Inflammatory macrophage treated with lipopolysaccharide for 4 hours (primary cell): ENCODE data around the gene HEBP1.
"Not testable (repeated sequence)": the region's sequence is repeated elsewhere in the genome, so short reads cannot be mapped to it uniquely, and the experiment has no call there.

Experiments used
- DNase-seq: peaks from one replicate; pipeline ENCODE4 v3.0.0-alpha.2; 2020

Gene HEBP1

GRCh38 chr12:12999959-13000615, at the start of gene HEBP1:
Gene HEBP1, minus strand, starts transcription at chr12:13000265. Its CDS starts 151 bp downstream, at chr12:13000114.
- DNase-seq, result peak; percentile 93

GRCh38 chr12:13049816-13050215, 49.8 kb upstream of the HEBP1 start:
- no peak for DNase-seq

DNA sequence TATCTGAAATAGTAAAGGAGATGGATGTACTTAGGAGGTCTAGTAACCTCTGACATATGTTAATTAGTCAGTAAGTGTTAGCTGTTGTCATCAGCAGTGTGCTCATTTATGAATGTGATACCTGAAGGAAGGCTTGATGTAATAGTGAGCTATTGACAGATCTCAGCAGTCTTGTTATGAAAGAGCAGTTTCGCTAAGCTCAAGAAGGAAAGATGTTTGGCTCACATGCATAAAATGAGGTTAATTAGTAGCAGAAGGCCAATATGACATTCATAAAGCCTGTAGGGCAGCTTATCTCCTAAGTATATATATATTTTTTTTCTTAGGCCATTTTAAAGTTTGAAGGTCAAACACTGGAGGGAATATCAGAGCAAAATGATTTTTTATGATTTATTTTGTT, 46.9 kb upstream of the HEBP1 start:
- DNase-seq, result no peak

DNA sequence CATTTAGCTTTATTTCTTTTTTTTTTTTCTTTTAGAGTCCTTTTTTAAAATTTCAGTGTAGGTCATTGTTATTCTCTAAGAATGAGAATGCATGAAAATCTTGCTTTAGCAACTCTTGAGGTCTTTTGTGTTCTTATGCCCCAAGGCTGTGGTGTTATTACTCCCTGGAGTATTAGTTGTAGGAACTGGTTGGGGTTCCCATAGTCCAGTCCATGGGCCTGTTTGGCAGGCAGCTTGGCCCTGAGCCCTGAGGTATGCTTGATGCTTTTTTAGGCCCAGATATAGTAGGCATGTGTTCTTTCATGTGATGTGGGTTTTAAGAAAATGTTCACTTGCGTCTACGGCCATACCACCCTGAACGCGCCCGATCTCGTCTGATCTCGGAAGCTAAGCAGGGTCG, 45.8 kb upstream of the HEBP1 start:
- no peak for DNase-seq

GRCh38 chr12:13044906-13045299, 44.8 kb upstream of the HEBP1 start:
- no peak for DNase-seq

GRCh38 chr12:13044002-13044905, 44.2 kb upstream of the HEBP1 start, which contains the start of gene FAM234B:
Gene FAM234B, plus strand, starts transcription at chr12:13044381. Its CDS starts 23 bp downstream, at chr12:13044404.
- peak; percentile 70 for DNase-seq

GRCh38 chr12:13042666-13043230, 42.7 kb upstream of the HEBP1 start:
- DNase-seq, result no peak

DNA sequence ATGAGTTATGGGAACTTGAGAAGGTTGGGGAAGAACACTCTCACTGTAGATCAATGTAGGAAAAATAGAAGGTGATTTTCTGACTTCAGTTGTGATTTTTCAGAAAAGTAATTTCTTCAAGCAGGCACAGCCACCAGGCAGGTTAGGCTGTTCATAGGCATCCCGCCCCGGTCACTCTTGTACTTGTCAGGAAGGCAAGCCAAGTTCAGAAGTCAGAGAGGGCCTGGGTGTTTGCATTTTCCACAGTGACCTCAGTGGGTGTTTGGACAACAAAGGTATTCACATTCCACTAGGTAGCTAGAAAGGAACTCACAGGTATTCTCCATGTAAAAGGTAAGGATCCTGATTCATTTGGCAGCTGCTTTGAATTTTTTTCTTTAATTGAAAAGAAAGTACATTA, 41.2 kb upstream of the HEBP1 start:
- DNase-seq, result no peak

GRCh38 chr12:13039328-13039956, 39.4 kb upstream of the HEBP1 start:
- no peak for DNase-seq

- DNase-seq, result no peak
These were observed 38.6 kb upstream of the HEBP1 start for GRCh38 chr12:13038491-13039161.

GRCh38 chr12:13036881-13037280, 36.8 kb upstream of the HEBP1 start:
- DNase-seq, result no peak

DNA sequence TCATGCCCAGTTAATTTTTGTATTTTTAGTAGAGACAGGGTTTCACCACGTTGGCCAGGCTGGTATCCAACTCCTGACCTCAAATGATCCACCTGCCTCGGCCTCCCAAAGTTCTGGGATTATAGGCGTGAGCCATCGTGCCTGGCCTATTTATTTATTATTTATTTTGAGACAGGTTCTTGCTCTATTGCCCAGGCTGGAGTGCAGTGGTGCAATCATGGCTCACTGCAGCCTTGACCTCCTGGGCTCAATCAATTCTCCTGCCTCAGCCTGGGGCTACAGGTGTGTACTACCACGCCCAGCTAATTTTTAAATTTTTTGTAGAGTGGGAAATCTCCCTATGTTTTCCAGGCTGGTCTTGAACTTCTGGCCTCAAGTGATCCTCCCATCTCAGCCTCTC, 35.3 kb upstream of the HEBP1 start:
- DNase-seq, result not testable (repeated sequence)

GRCh38 chr12:13033476-13033875, 33.4 kb upstream of the HEBP1 start:
- no peak for DNase-seq

GRCh38 chr12:13032164-13032563, 32.1 kb upstream of the HEBP1 start:
- no peak for DNase-seq

- no peak for DNase-seq
These were observed 30.7 kb upstream of the HEBP1 start for GRCh38 chr12:13030541-13031291.

GRCh38 chr12:13028825-13029570, 28.9 kb upstream of the HEBP1 start:
- no peak for DNase-seq

DNA sequence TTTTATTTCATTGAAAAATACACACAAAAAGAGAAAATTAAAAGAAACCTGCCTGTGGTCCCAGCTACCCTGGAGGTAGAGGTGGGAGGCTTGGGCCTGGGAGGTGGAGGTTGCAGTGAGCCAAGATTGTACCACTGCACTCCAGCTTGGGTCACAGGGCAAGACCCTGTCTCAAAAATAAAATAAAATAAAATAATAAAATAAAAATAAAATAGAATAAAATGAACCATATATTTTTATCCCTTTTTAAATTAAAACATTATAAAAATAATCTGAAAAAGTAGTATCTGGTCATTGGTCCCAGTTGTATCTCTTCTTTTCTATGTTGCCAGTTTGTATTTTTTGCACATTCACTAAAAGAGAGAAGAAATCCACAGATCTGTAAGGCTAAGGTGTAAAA, 27.4 kb upstream of the HEBP1 start:
- no peak for DNase-seq

GRCh38 chr12:13027032-13027431, 27.0 kb upstream of the HEBP1 start:
- no peak for DNase-seq

GRCh38 chr12:13026286-13026685, 26.2 kb upstream of the HEBP1 start:
- DNase-seq, result no peak

- peak; percentile 34 for DNase-seq
These were observed 24.5 kb upstream of the HEBP1 start for GRCh38 chr12:13024531-13024916.
